ENCODE measurements around the gene FHIT.

DNA sequence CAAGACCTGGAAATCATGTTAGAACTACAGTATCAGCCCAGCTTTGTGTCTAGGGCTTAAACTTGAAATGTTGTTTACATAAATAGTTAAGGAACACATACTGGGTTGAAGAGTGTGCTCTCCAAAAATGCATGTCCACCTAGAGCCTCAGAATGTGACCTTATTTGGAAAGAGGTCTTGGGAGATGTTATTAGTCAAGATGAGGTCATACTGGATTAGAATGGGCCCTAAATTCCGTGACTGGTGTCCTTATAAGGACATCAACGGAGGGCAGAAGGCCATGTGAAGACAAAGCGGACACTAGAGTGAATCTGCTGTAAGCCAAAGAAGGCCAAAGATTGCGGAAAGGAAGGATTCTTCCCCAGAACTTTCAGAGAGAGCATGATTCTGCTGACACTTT is 1442.2 kb downstream of the FHIT start:
- TF ChIP-seq POLR2A (IDR thresholded peaks at IDR 0.05; ENCODE audit: low read length) (no peak), GATA1 (IDR thresholded peaks at IDR 0.05; ENCODE audit: low read depth, low read length) (no peak)

All from erythroblast (primary cell).